Naive thymus-derived CD4-positive, alpha-beta T cell (primary cell): ENCODE results near the gene MBD5. TPM values are rescaled to one million over a fixed set of nuclear protein-coding genes. Genes with fewer than 3 reads are reported as not detected.

Experiments
- ATAC-seq: fragments of 150-1000 bp; cut with Tn5 transposase; 2 replicates; pipeline ENCODE4 v1.10.0; 2021; ENCODE audit warnings: mild to moderate bottlenecking, moderate library complexity
- CTCF ChIA-PET: fragments of 350-600 bp; sonication (Branson Sonifier 250); formaldehyde crosslinking; loops from one replicate; lab custom pipeline; 2021; ENCODE audit warnings: antibody characterized with exemption; lab: Charles Lee
- POLR2A ChIA-PET: fragments of 350-600 bp; sonication (Branson Sonifier 250); formaldehyde crosslinking; loops from one replicate; lab custom pipeline; 2021; ENCODE audit warnings: antibody characterized with exemption, inconsistent platforms; lab: Charles Lee
- DNase-seq, 9 donors: peaks; one replicate each; pipeline versions ENCODE4 v3.0.0 to v3.0.0-alpha.2; 2020 to 2022; ENCODE audit warnings: mixed read lengths in 1 of 9
- H3K27ac ChIP-seq: one replicate; pipeline ENCODE4 v1.7.0; 2013; ENCODE audit warnings: mild to moderate bottlenecking, low read depth, low read length, moderate library complexity
- H3K27me3 ChIP-seq, 2 donors: one replicate each; pipeline ENCODE4 v1.7.0; 2013; ENCODE audit warnings: low read length in 2 of 2, mild to moderate bottlenecking in 2 of 2, moderate library complexity in 2 of 2; ENCODE audit not compliant: control insufficient read depth in 2 of 2, insufficient read depth in 2 of 2
- H3K36me3 ChIP-seq, 3 experiments: 1 replicate in 2 of 3; 2 replicates in 1 of 3; pipeline ENCODE4 v1.7.0; 2013; ENCODE audit warnings: low read length in 3 of 3, mild to moderate bottlenecking in 3 of 3, moderate library complexity in 1 of 3; ENCODE audit not compliant: insufficient read depth in 3 of 3, control insufficient read depth in 2 of 3
- H3K4me1 ChIP-seq, 2 donors: one replicate each; pipeline ENCODE4 v1.7.0; 2013; ENCODE audit warnings: low read length in 2 of 2, mild to moderate bottlenecking in 2 of 2, moderate library complexity in 1 of 2; ENCODE audit not compliant: control insufficient read depth in 2 of 2, insufficient read depth in 2 of 2
- H3K4me3 ChIP-seq: 2 replicates; pipeline ENCODE4 v1.7.0; 2013; ENCODE audit warnings: mild to moderate bottlenecking, low read length
- H3K9me3 ChIP-seq, 3 experiments: 1 replicate in 2 of 3; 2 replicates in 1 of 3; pipeline ENCODE4 v1.7.0; 2013; ENCODE audit warnings: low read length in 3 of 3; ENCODE audit not compliant: control insufficient read depth in 2 of 3
- H3K27ac Mint-ChIP-seq, 9 donors: one replicate each; pipeline ENCODE4 v1.8.0; 2020 to 2022; ENCODE audit warnings: mixed read lengths in 9 of 9, mild to moderate bottlenecking in 8 of 9, moderate library complexity in 5 of 9, inconsistent platforms in 2 of 9
- H3K27me3 Mint-ChIP-seq, 5 donors: one replicate each; pipeline ENCODE4 v1.8.0; 2021 to 2022; ENCODE audit warnings: mixed read lengths in 5 of 5, mild to moderate bottlenecking in 1 of 5
- H3K36me3 Mint-ChIP-seq, 5 donors: one replicate each; pipeline ENCODE4 v1.8.0; 2020 to 2022; ENCODE audit warnings: mixed read lengths in 5 of 5, mild to moderate bottlenecking in 3 of 5, inconsistent platforms in 1 of 5
- H3K4me1 Mint-ChIP-seq, 7 donors: one replicate each; pipeline ENCODE4 v1.8.0; 2020 to 2022; ENCODE audit warnings: mixed read lengths in 7 of 7, mild to moderate bottlenecking in 3 of 7, inconsistent platforms in 1 of 7
- H3K4me3 Mint-ChIP-seq, 10 donors: one replicate each; pipeline ENCODE4 v1.8.0; 2020 to 2022; ENCODE audit warnings: mild to moderate bottlenecking in 10 of 10, mixed read lengths in 10 of 10, moderate library complexity in 6 of 10, inconsistent platforms in 2 of 10
- H3K9me3 Mint-ChIP-seq, 11 donors: one replicate each; pipeline ENCODE4 v1.8.0; 2020 to 2022; ENCODE audit warnings: mixed read lengths in 11 of 11, mild to moderate bottlenecking in 4 of 11, inconsistent platforms in 1 of 11, moderate library complexity in 1 of 11
- intact Hi-C, 2 donors: fragments of 100-400 bp; cut with micrococcal nuclease; formaldehyde crosslinking; loops; one replicate each; pipeline ENCODE4 v1.15.1; 2023
- polyA plus RNA-seq, 2 donors: library from polyadenylated mRNA; unstranded; fragments of 300-500 nt; fragmentation: Illumina TruSeq; gene quantifications; one replicate each; pipeline ENCODE4 v1.2.3, GENCODE V29; 2021
- total RNA-seq, 6 experiments: library from RNA in 5 of 6; stranded (reverse) in 5 of 6; gene quantifications; 1 replicate in 5 of 6; 2 replicates in 1 of 6; pipeline ENCODE4 v1.2.3 and lab custom pipeline; 2021 to 2026

The MBD5 gene
- total RNA-seq, result 10 to 100 TPM; 54.6 to 76.8 (median 69.1) TPM
- 10 to 100 TPM; 14.6 to 22.9 TPM for polyA plus RNA-seq
- 54.5 reads per million, percentile 73 among the genes with 10 or more reads in this experiment for total RNA-seq (lab: John Stamatoyannopoulos, UW)

- Histone ChIP-seq H3K4me1 (peaks cover 20 to 30% of the 10 kb centered on the region in 2 donors), H3K27me3 (no peaks in the 10 kb centered on the region), H3K9me3 (no peaks in the 10 kb centered on the region), H3K36me3 (peaks cover 0 to 10% (median 0%) of the 10 kb centered on the region in 3 experiments), H3K4me3 (peak within 1 kb of the TSS; percentile 89), H3K27ac (peak within 1 kb of the TSS; percentile 91)
- no peaks in the 10 kb centered on the region for H3K27me3 Mint-ChIP-seq
- H3K4me3 Mint-ChIP-seq, result peak within 1 kb of the TSS; percentile 92 to 100 (median 98)
- peak within 1 kb of the TSS; percentile 89 to 99 (median 97) for H3K27ac Mint-ChIP-seq
- POLR2A ChIA-PET, result interaction anchor here (0.6 to 3.7 kb wide), 13 partner anchors 9 to 1001 kb away, joined by 3 to 31 read pairs (median 4); no protein-coding TSS in a partner anchor
- CTCF ChIA-PET, result interaction anchor here (0.6 to 1.3 kb wide), 2 partner anchors 21 to 31 kb away, joined by 3 to 6 read pairs; no protein-coding TSS in a partner anchor
- H3K9me3 Mint-ChIP-seq, result peaks cover 0 to 4% (median 0%) of the 10 kb centered on the region in 11 donors
- H3K4me1 Mint-ChIP-seq, result peaks cover 26 to 84% (median 71%) of the 10 kb centered on the region in 7 donors
- H3K36me3 Mint-ChIP-seq, result peaks cover 0 to 9% (median 0%) of the 10 kb centered on the region in 5 donors
- intact Hi-C loops, result loop anchor here (2.0 to 10.0 kb wide), 4 partner anchors 76 to 726 kb away; no protein-coding TSS in a partner anchor
- DNase-seq, result peak in 5 of 9 donors; percentile 46 to 79 (median 59)
- ATAC-seq, result peak; percentile 64
Measured at GRCh38 chr2:148021059-148021861, at the start of gene MBD5. MBD5 (plus strand) TSS chr2:148021091.

DNA sequence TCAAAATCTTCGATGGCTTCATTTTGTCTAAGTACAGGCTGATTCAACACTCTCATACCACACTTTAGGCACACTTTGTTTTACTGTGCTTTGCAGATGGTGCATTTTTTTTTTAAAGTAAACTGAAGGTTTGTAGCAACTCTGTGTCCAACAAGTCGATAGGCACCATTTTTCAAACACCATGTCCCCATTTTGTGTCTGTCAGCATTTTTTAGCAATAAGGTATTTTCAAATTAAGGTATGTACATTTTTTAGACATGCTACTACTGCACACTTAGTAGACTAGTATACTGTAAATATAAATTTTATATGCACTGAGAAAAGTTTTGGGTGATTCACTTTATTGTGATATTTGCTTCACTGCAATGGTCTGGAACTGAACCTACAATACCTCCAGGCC is 44.8 kb upstream of the MBD5 start:
- Histone ChIP-seq H3K9me3 (no peaks in the 10 kb centered on the region), H3K27ac (no peak overlapping the region), H3K4me3 (no peak overlapping the region), H3K4me1 (no peaks in the 10 kb centered on the region), H3K36me3 (peaks cover 0 to 12% (median 0%) of the 10 kb centered on the region in 3 experiments), H3K27me3 (no peaks in the 10 kb centered on the region)
- Mint-ChIP-seq H3K4me3 (no peak overlapping the region), H3K27ac (peak overlapping the region in 2 of 9 donors; percentile 5 to 75), H3K36me3 (peaks cover 0 to 53% (median 39%) of the 10 kb centered on the region in 5 donors), H3K4me1 (peaks cover 7 to 36% (median 33%) of the 10 kb centered on the region in 7 donors), H3K27me3 (no peaks in the 10 kb centered on the region), H3K9me3 (peaks cover 0 to 15% (median 2%) of the 10 kb centered on the region in 11 donors)
- DNase-seq (no peak), ATAC-seq (no peak)
- CTCF ChIA-PET, result no interaction called here
- intact Hi-C loops, result no loop called here
- POLR2A ChIA-PET, result no interaction called here

GRCh38 chr2:147977679-147978078 is 43.2 kb upstream of the MBD5 start:
- H3K27me3 ChIP-seq, result no peaks in the 10 kb centered on the region
- CTCF ChIA-PET, result interaction anchor here (0.6 kb wide), 1 partner anchor 1315 kb away, joined by 4 read pairs; no protein-coding TSS in a partner anchor
- Mint-ChIP-seq H3K36me3 (peaks cover 0 to 47% (median 33%) of the 10 kb centered on the region in 5 donors), H3K9me3 (peaks cover 0 to 15% (median 2%) of the 10 kb centered on the region in 11 donors), H3K4me1 (peaks cover 9 to 51% (median 37%) of the 10 kb centered on the region in 7 donors), H3K27ac (no peak overlapping the region), H3K27me3 (no peaks in the 10 kb centered on the region), H3K4me3 (no peak overlapping the region)
- H3K36me3 ChIP-seq, result peaks cover 0 to 12% (median 0%) of the 10 kb centered on the region in 3 experiments
- POLR2A ChIA-PET, result no interaction called here
- intact Hi-C loops, result no loop called here
- DNase-seq (no peak), ATAC-seq (no peak)
- no peak overlapping the region for H3K4me3 ChIP-seq
- H3K27ac ChIP-seq, result no peak overlapping the region
- H3K9me3 ChIP-seq, result no peaks in the 10 kb centered on the region
- H3K4me1 ChIP-seq, result no peaks in the 10 kb centered on the region

GRCh38 chr2:147980940-147981528 is 39.9 kb upstream of the MBD5 start:
- Mint-ChIP-seq H3K9me3 (peaks cover 0 to 15% (median 4%) of the 10 kb centered on the region in 11 donors), H3K27me3 (no peaks in the 10 kb centered on the region), H3K4me1 (peaks cover 21 to 77% (median 70%) of the 10 kb centered on the region in 7 donors), H3K4me3 (peak overlapping the region in 1 of 10 donors; percentile 27), H3K36me3 (peaks cover 0 to 43% (median 29%) of the 10 kb centered on the region in 5 donors), H3K27ac (peak overlapping the region in 2 of 9 donors; percentile 31 to 45)
- ChIA-PET CTCF (interaction anchor here (0.9 kb wide), 1 partner anchor 1005 kb away, joined by 3 read pairs; no protein-coding TSS in a partner anchor), POLR2A (no interaction called here)
- Histone ChIP-seq H3K9me3 (no peaks in the 10 kb centered on the region), H3K4me1 (peaks cover 0 to 11% of the 10 kb centered on the region in 2 donors), H3K27ac (no peak overlapping the region), H3K36me3 (peaks cover 0 to 7% (median 0%) of the 10 kb centered on the region in 3 experiments), H3K27me3 (no peaks in the 10 kb centered on the region), H3K4me3 (no peak overlapping the region)
- DNase-seq, result no peak
- no peak for ATAC-seq
- intact Hi-C loops, result no loop called here

DNA sequence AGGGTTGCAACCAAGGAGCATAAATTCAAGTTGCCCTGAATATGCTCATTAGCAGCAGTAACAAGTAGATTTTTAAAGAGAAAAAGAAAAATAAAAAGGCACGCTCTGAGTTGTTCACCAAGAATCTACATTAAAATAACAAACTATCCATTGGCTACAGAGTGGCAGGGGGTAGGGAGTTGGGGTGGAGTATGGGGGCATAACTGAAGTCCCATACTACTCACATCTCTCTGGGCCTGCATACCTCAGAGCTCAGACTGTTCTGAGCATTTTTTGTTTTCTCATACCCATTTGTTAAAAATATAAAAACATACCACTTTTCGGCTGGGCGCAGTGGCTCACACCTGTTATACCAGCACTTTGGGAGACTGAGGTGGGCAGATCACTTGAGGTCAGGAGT is 31.8 kb upstream of the MBD5 start:
- no peak overlapping the region for H3K27ac ChIP-seq
- POLR2A ChIA-PET, result interaction anchor here (0.6 to 1.1 kb wide), 2 partner anchors 539 to 1571 kb away, joined by 4 read pairs; no protein-coding TSS in a partner anchor
- ATAC-seq, result no peak

More for the DNA sequence above, 31.8 kb upstream of the MBD5 start:
- no peaks in the 10 kb centered on the region for H3K9me3 ChIP-seq
- Mint-ChIP-seq H3K27ac (no peak overlapping the region), H3K4me3 (no peak overlapping the region), H3K36me3 (peaks cover 0 to 2% (median under 1%) of the 10 kb centered on the region in 5 donors), H3K27me3 (no peaks in the 10 kb centered on the region), H3K4me1 (peaks cover 6 to 57% (median 46%) of the 10 kb centered on the region in 7 donors), H3K9me3 (peaks cover 0 to under 1% (median 0%) of the 10 kb centered on the region in 11 donors)
- intact Hi-C loops, result loop anchor here (1.0 kb wide), 2 partner anchors 52 to 1001 kb away; no protein-coding TSS in a partner anchor
- DNase-seq, result no peak
- CTCF ChIA-PET, result interaction anchor here (0.6 to 3.9 kb wide), 13 partner anchors 9 to 1003 kb away, joined by 3 to 53 read pairs (median 4); no protein-coding TSS in a partner anchor
- H3K4me3 ChIP-seq, result no peak overlapping the region
- H3K36me3 ChIP-seq, result no peaks in the 10 kb centered on the region
- no peaks in the 10 kb centered on the region for H3K27me3 ChIP-seq
- peaks cover 0 to 5% of the 10 kb centered on the region in 2 donors for H3K4me1 ChIP-seq
